PC-3 (cell line): Measurements from ENCODE around the gene CCDC136. TPM values are rescaled to one million over a fixed set of nuclear protein-coding genes. Genes with fewer than 3 reads are reported as not detected.

Experiments used
- ATAC-seq: fragments of 200-7000 bp; cut with Tn5 transposase; 2 replicates; pipeline ENCODE4 v1.9.1; 2020; ENCODE audit warnings: mild to moderate bottlenecking, moderate library complexity
- BruUV-seq: library from RNA; stranded (reverse); fragments of 400-500 nt; replicated peaks from 2 replicates; lab custom pipeline; 2021; lab: Mats Ljungman, UMichigan
- CTCF ChIA-PET: fragments of 300-600 bp; sonication (Branson Sonifier 250); formaldehyde crosslinking; loops from one replicate; lab custom pipeline; 2022; ENCODE audit warnings: antibody characterized with exemption; lab: Charles Lee
- POLR2A ChIA-PET: fragments of 300-600 bp; sonication (Branson Sonifier 250); formaldehyde crosslinking; loops from one replicate; lab custom pipeline; 2022; ENCODE audit warnings: antibody characterized with exemption; ENCODE audit not compliant: unreplicated experiment; lab: Charles Lee
- DNase-seq: peaks from one replicate; pipeline ENCODE4 v3.0.0-alpha.2; 2015
- H2AFZ ChIP-seq: fragments of 300-600 bp; sonication (generic); 2 replicates; pipeline ENCODE4 v1.6.0; 2016; ENCODE audit warnings: antibody characterized with exemption, low read length
- H3F3A ChIP-seq: fragments of 300-600 bp; sonication (generic); one replicate; pipeline ENCODE4 v1.6.0; 2017; ENCODE audit warnings: antibody characterized with exemption, low read length, control low read depth, mild to moderate bottlenecking; ENCODE audit not compliant: unreplicated experiment
- H3K27ac ChIP-seq: fragments of 300-600 bp; sonication (generic); 2 replicates; pipeline ENCODE4 v1.5.1; 2016; ENCODE audit warnings: mild to moderate bottlenecking, low read length
- H3K27me3 ChIP-seq: fragments of 300-600 bp; sonication (generic); 2 replicates; pipeline ENCODE4 v1.6.1; 2016; ENCODE audit warnings: low read length, mixed read lengths
- H3K36me3 ChIP-seq: fragments of 300-600 bp; sonication (generic); 2 replicates; pipeline ENCODE4 v1.6.1; 2016; ENCODE audit warnings: low read depth, mixed run types, low read length, mixed read lengths
- H3K4me1 ChIP-seq: fragments of 300-600 bp; sonication (generic); 2 replicates; pipeline ENCODE4 v1.5.1; 2016; ENCODE audit warnings: low read length; ENCODE audit not compliant: insufficient read depth
- H3K4me2 ChIP-seq: fragments of 300-600 bp; sonication (generic); 2 replicates; pipeline ENCODE4 v1.6.0; 2016; ENCODE audit warnings: low read length
- H3K4me3 ChIP-seq: fragments of 300-600 bp; sonication (generic); 2 replicates; pipeline ENCODE4 v1.5.1; 2016; ENCODE audit warnings: mild to moderate bottlenecking, low read length, mixed read lengths
- H3K79me2 ChIP-seq: fragments of 300-600 bp; sonication (generic); 2 replicates; pipeline ENCODE4 v1.6.1; 2017; ENCODE audit warnings: low read length, mixed read lengths
- H3K9ac ChIP-seq: fragments of 300-600 bp; sonication (generic); 2 replicates; pipeline ENCODE4 v1.6.0; 2016; ENCODE audit warnings: mild to moderate bottlenecking, low read length
- H3K9me2 ChIP-seq: fragments of 300-600 bp; sonication (generic); replicated peaks from 2 replicates; pipeline ENCODE4 v1.6.1; 2016; ENCODE audit warnings: mixed run types, low read length, mixed read lengths
- H3K9me3 ChIP-seq: fragments of 300-600 bp; sonication (generic); 2 replicates; pipeline ENCODE4 v1.6.1; 2016; ENCODE audit warnings: low read length, mixed read lengths
- H4K20me1 ChIP-seq: fragments of 300-600 bp; sonication (generic); 2 replicates; pipeline ENCODE4 v1.6.1; 2016; ENCODE audit warnings: low read length, mixed read lengths
- CTCF ChIP-seq: fragments of 300-600 bp; sonication (generic); conservative IDR thresholded peaks from 2 replicates; pipeline ENCODE4 v1.5.1; 2017; ENCODE audit warnings: antibody characterized with exemption, low read depth, mild to moderate bottlenecking, low read length
- EZH2 ChIP-seq: fragments of 300-600 bp; sonication (generic); IDR thresholded peaks from one replicate; pipeline ENCODE4 v1.6.1; 2017; ENCODE audit warnings: antibody characterized with exemption, mild to moderate bottlenecking, low read length; ENCODE audit not compliant: unreplicated experiment
- EZH2phosphoT487 ChIP-seq: fragments of 300-600 bp; sonication (generic); IDR thresholded peaks from 2 replicates; pipeline ENCODE4 v1.6.1; 2018; ENCODE audit warnings: mild to moderate bottlenecking, antibody characterized with exemption, low read length, borderline replicate concordance
- intact Hi-C: fragments of 100-400 bp; cut with micrococcal nuclease; formaldehyde crosslinking; loops from 2 replicates; pipeline ENCODE4 v1.9.0; 2023
- total RNA-seq: library from RNA; depleted of rRNA; stranded (reverse); fragments of >200 nt; gene quantifications from 2 replicates; pipeline ENCODE4 v1.2.3, GENCODE V29; 2014

Gene CCDC136
- total RNA-seq, 1 experiment from 2014 or later: 10.5 TPM

GRCh38 chr7:128860158-128861073 lies 68.6 kb downstream of the CCDC136 start:
- H3K36me3 ChIP-seq: peaks cover 3% of the 10 kb centered on the region; the same call in 1 of the 2 replicates
- H3K4me3 ChIP-seq: no peak overlapping the region
- no peak overlapping the region for H3K27ac ChIP-seq
- H3K9me2 ChIP-seq: no peaks in the 10 kb centered on the region
- BruUV-seq: no TSS peak
- H4K20me1 ChIP-seq: no peaks in the 10 kb centered on the region
- ChIA-PET CTCF (interaction anchor here (0.6 kb wide), 1 partner anchor 80 kb away, joined by 10 read pairs; no protein-coding TSS in a partner anchor), POLR2A (no interaction called here)
- no peaks in the 10 kb centered on the region for H3F3A ChIP-seq
- H3K4me1 ChIP-seq: peaks cover 5% of the 10 kb centered on the region; the same call in 1 of the 2 replicates
- H2AFZ ChIP-seq: no peak overlapping the region
- H3K79me2 ChIP-seq: peaks cover 26% of the 10 kb centered on the region
- no peak for TF ChIP-seq EZH2
- TF ChIP-seq EZH2phosphoT487: no peak
- TF ChIP-seq CTCF: peak; percentile 37; the same call in 1 of the 2 replicates
- DNase-seq: no peak
- H3K9me3 ChIP-seq: no peaks in the 10 kb centered on the region
- H3K9ac ChIP-seq: no peak overlapping the region
- intact Hi-C loops: no loop called here
- H3K4me2 ChIP-seq: no peak overlapping the region
- H3K27me3 ChIP-seq: no peaks in the 10 kb centered on the region
- no peak for ATAC-seq

GRCh38 chr7:128861957-128862570 lies 70.3 kb downstream of the CCDC136 start:
- no peak overlapping the region for H3K27ac ChIP-seq
- CTCF ChIA-PET: interaction anchor here (0.7 to 1.5 kb wide), 3 partner anchors 18 to 515 kb away, joined by 3 to 9 read pairs (median 4); no protein-coding TSS in a partner anchor
- POLR2A ChIA-PET: interaction anchor here (0.6 kb wide), 1 partner anchor 77 kb away, joined by 5 read pairs; no protein-coding TSS in a partner anchor

More at GRCh38 chr7:128861957-128862570, 70.3 kb downstream of the CCDC136 start:
- Histone ChIP-seq H3K4me1 (peaks cover 5% of the 10 kb centered on the region; the same call in 1 of the 2 replicates), H3K9me2 (no peaks in the 10 kb centered on the region), H3K79me2 (peaks cover 26% of the 10 kb centered on the region), H3K9ac (peak overlapping the region; percentile 14; the same call in 1 of the 2 replicates), H2AFZ (peak overlapping the region; percentile 80), H3K4me3 (peak overlapping the region; percentile 84), H3K4me2 (peak overlapping the region; percentile 82), H3K36me3 (peaks cover 5% of the 10 kb centered on the region; the same call in 1 of the 2 replicates), H3K27me3 (no peaks in the 10 kb centered on the region), H4K20me1 (no peaks in the 10 kb centered on the region), H3F3A (no peaks in the 10 kb centered on the region), H3K9me3 (no peaks in the 10 kb centered on the region)
- DNase-seq (no peak), ATAC-seq (peak; percentile 1)
- no peak for TF ChIP-seq EZH2phosphoT487
- TF ChIP-seq EZH2: no peak
- no peak for TF ChIP-seq CTCF
- TSS peak; percentile 58 for BruUV-seq
- intact Hi-C loops: loop anchor here (1.0 kb wide), 1 partner anchor 35 kb away; no protein-coding TSS in a partner anchor
